Peyer's patch (tissue), 4 donors: ENCODE results near the gene DEFB121. TPM values are rescaled to one million over a fixed set of nuclear protein-coding genes. Genes with fewer than 3 reads are reported as not detected.

Experiments
- DNase-seq, 3 donors: peaks; one replicate each; pipeline ENCODE4 v3.0.0-alpha.2; 2017 to 2019
- H3K27ac ChIP-seq, 4 donors: fragments of 200-600 bp; sonication (generic); one replicate each; pipeline ENCODE4 v1.5.1; 2016 to 2019
- H3K27me3 ChIP-seq, 2 donors: fragments of 200-600 bp; sonication (generic); one replicate each; pipeline ENCODE4 v1.5.1; 2019
- H3K36me3 ChIP-seq, 3 donors: fragments of 200-600 bp; sonication (generic); one replicate each; pipeline ENCODE4 v1.5.1; 2016 to 2019
- H3K4me1 ChIP-seq, 4 donors: fragments of 200-600 bp; sonication (generic); one replicate each; pipeline ENCODE4 v1.5.1; 2016 to 2019
- H3K4me3 ChIP-seq, 4 donors: fragments of 200-600 bp; sonication (generic); 1 replicate in 3 of 4; 2 replicates in 1 of 4; pipeline ENCODE4 v1.5.1; 2016 to 2019; ENCODE audit warnings: mild to moderate bottlenecking in 1 of 4
- H3K9me3 ChIP-seq, 4 donors: fragments of 200-600 bp; sonication (generic); one replicate each; pipeline ENCODE4 v1.5.1; 2016 to 2019; ENCODE audit warnings: mild to moderate bottlenecking in 1 of 4
- CTCF ChIP-seq, 6 experiments: fragments of 450-650 bp in 4 of 6; fragments of 200-600 bp in 2 of 6; sonication (generic) in 1 of 6; IDR thresholded peaks; one replicate each; pipeline ENCODE4 v1.5.1; 2017 to 2019; ENCODE audit warnings: antibody characterized with exemption in 6 of 6, mild to moderate bottlenecking in 3 of 6, moderate library complexity in 1 of 6
- POLR2A ChIP-seq, 2 donors: fragments of 450-650 bp; IDR thresholded peaks; one replicate each; pipeline ENCODE4 v1.5.1; 2017; ENCODE audit warnings: antibody characterized with exemption in 2 of 2, mild to moderate bottlenecking in 2 of 2, moderate library complexity in 2 of 2
- total RNA-seq, 4 donors: library from RNA; depleted of rRNA; stranded (reverse); fragments of >200 nt; gene quantifications; one replicate each; pipeline ENCODE4 v1.1.0, GENCODE V29; 2016

The DEFB121 gene
- total RNA-seq, 4 donors from 2014 or later = not detected

- Histone ChIP-seq H3K9me3 (no peaks in the 10 kb centered on the region), H3K36me3 (no peaks in the 10 kb centered on the region), H3K27me3 (no peaks in the 10 kb centered on the region), H3K27ac (no peak overlapping the region), H3K4me1 (no peaks in the 10 kb centered on the region), H3K4me3 (no peak overlapping the region)
- TF ChIP-seq CTCF (IDR thresholded peaks at IDR 0.05) (no peak), POLR2A (IDR thresholded peaks at IDR 0.05) (no peak)
- no peak for DNase-seq
These were observed 9.6 kb upstream of the DEFB121 start for GRCh38 chr20:31415653-31416052.

- Histone ChIP-seq H3K9me3 (no peaks in the 10 kb centered on the region), H3K4me3 (no peak overlapping the region), H3K27me3 (no peaks in the 10 kb centered on the region), H3K27ac (no peak overlapping the region), H3K36me3 (no peaks in the 10 kb centered on the region), H3K4me1 (no peaks in the 10 kb centered on the region)
- TF ChIP-seq POLR2A (IDR thresholded peaks at IDR 0.05) (no peak), CTCF (IDR thresholded peaks at IDR 0.05) (no peak)
- no peak for DNase-seq
These were observed 8.4 kb upstream of the DEFB121 start for GRCh38 chr20:31414381-31414780.

GRCh38 chr20:31410011-31410410 is 4.0 kb upstream of the DEFB121 start:
- Histone ChIP-seq H3K4me1 (no peaks in the 10 kb centered on the region), H3K27ac (no peak overlapping the region), H3K4me3 (no peak overlapping the region), H3K9me3 (no peaks in the 10 kb centered on the region), H3K27me3 (no peaks in the 10 kb centered on the region), H3K36me3 (no peaks in the 10 kb centered on the region)
- no peak for DNase-seq
- no peak for TF ChIP-seq POLR2A (IDR thresholded peaks at IDR 0.05)
- no peak for TF ChIP-seq CTCF (IDR thresholded peaks at IDR 0.05)

GRCh38 chr20:31403886-31404285 is 2.1 kb downstream of the DEFB121 start:
- Histone ChIP-seq H3K27ac (no peak overlapping the region), H3K36me3 (no peaks in the 10 kb centered on the region), H3K4me1 (no peaks in the 10 kb centered on the region), H3K9me3 (no peaks in the 10 kb centered on the region), H3K27me3 (no peaks in the 10 kb centered on the region), H3K4me3 (no peak overlapping the region)
- TF ChIP-seq POLR2A (IDR thresholded peaks at IDR 0.05) (no peak), CTCF (IDR thresholded peaks at IDR 0.05) (no peak)
- DNase-seq = no peak

GRCh38 chr20:31394900-31395299 is 11.1 kb downstream of the DEFB121 start:
- Histone ChIP-seq H3K4me3 (no peak overlapping the region), H3K4me1 (no peaks in the 10 kb centered on the region), H3K27me3 (no peaks in the 10 kb centered on the region), H3K27ac (no peak overlapping the region), H3K36me3 (no peaks in the 10 kb centered on the region), H3K9me3 (no peaks in the 10 kb centered on the region)
- TF ChIP-seq POLR2A (IDR thresholded peaks at IDR 0.05) = no peak
- no peak for TF ChIP-seq CTCF (IDR thresholded peaks at IDR 0.05)
- no peak for DNase-seq

GRCh38 chr20:31392836-31393235 is 13.2 kb downstream of the DEFB121 start:
- TF ChIP-seq POLR2A (IDR thresholded peaks at IDR 0.05) (no peak), CTCF (IDR thresholded peaks at IDR 0.05) (no peak)

More at GRCh38 chr20:31392836-31393235, 13.2 kb downstream of the DEFB121 start:
- no peak overlapping the region for H3K27ac ChIP-seq
- no peaks in the 10 kb centered on the region for H3K36me3 ChIP-seq
- no peaks in the 10 kb centered on the region for H3K27me3 ChIP-seq
- no peak overlapping the region for H3K4me3 ChIP-seq
- H3K4me1 ChIP-seq = no peaks in the 10 kb centered on the region
- no peak for DNase-seq
- H3K9me3 ChIP-seq = no peaks in the 10 kb centered on the region
